Retinal pigment epithelial cell (primary cell): ENCODE results near the gene RAPGEF6.
"Not testable (repeated sequence)": the region's sequence is repeated elsewhere in the genome, so short reads cannot be mapped to it uniquely, and the experiment has no call there.

Experiments
- DNase-seq: peaks from one replicate; pipeline ENCODE4 v3.0.0-alpha.2; 2010; ENCODE audit warnings: low read depth
- H3K4me3 ChIP-seq: 2 replicates; pipeline ENCODE4 v1.5.1; 2011; ENCODE audit warnings: mild to moderate bottlenecking, low read length, control low read depth, moderate library complexity
- CTCF ChIP-seq: conservative IDR thresholded peaks from 2 replicates; pipeline ENCODE4 v1.5.1; 2011; ENCODE audit warnings: low read depth, low read length, control low read depth, inconsistent platforms

The RAPGEF6 gene

GRCh38 chr5:131405674-131406073, 229.4 kb downstream of the RAPGEF6 start:
- DNase-seq: no peak
- no peak for TF ChIP-seq CTCF
- no peak overlapping the region for H3K4me3 ChIP-seq

- no peak for TF ChIP-seq CTCF
- no peak for DNase-seq
- no peak overlapping the region for H3K4me3 ChIP-seq
These were observed 234.4 kb downstream of the RAPGEF6 start for GRCh38 chr5:131400585-131400984.

GRCh38 chr5:131399007-131399406, 236.0 kb downstream of the RAPGEF6 start:
- H3K4me3 ChIP-seq, DNase-seq: not testable (repeated sequence)

- no peak for TF ChIP-seq CTCF
- no peak for DNase-seq
- no peak overlapping the region for H3K4me3 ChIP-seq
These were observed 238.3 kb downstream of the RAPGEF6 start for GRCh38 chr5:131396630-131397273.

- DNase-seq: no peak
- no peak overlapping the region for H3K4me3 ChIP-seq
- TF ChIP-seq CTCF: no peak
These were observed 239.0 kb downstream of the RAPGEF6 start for GRCh38 chr5:131396015-131396414.

- peak; percentile 45 for DNase-seq
- no peak overlapping the region for H3K4me3 ChIP-seq
- no peak for TF ChIP-seq CTCF
These were observed 240.9 kb downstream of the RAPGEF6 start for GRCh38 chr5:131394128-131394527.

GRCh38 chr5:131393498-131393968, 241.5 kb downstream of the RAPGEF6 start:
- H3K4me3 ChIP-seq: no peak overlapping the region
- no peak for TF ChIP-seq CTCF
- no peak for DNase-seq
